Thyroid gland (tissue), 4 donors: Measurements from ENCODE around the gene SEMA4A.

Experiments
- POLR2A ChIP-seq, 2 donors: fragments of 450-650 bp; IDR thresholded peaks; one replicate each; pipeline ENCODE4 v1.6.1; 2017; ENCODE audit warnings: antibody characterized with exemption in 2 of 2, mild to moderate bottlenecking in 2 of 2, moderate library complexity in 1 of 2
- TF ChIP-seq, protein P1 (sequence below), 6 experiments: fragments of 200-600 bp in 3 of 6; fragments of 450-650 bp in 3 of 6; sonication (generic) in 3 of 6; IDR thresholded peaks; one replicate each; pipeline ENCODE4 v1.5.1; 2016 to 2019; ENCODE audit warnings: antibody characterized with exemption in 6 of 6, mild to moderate bottlenecking in 2 of 6, inconsistent platforms in 1 of 6, moderate library complexity in 1 of 6

DNA sequence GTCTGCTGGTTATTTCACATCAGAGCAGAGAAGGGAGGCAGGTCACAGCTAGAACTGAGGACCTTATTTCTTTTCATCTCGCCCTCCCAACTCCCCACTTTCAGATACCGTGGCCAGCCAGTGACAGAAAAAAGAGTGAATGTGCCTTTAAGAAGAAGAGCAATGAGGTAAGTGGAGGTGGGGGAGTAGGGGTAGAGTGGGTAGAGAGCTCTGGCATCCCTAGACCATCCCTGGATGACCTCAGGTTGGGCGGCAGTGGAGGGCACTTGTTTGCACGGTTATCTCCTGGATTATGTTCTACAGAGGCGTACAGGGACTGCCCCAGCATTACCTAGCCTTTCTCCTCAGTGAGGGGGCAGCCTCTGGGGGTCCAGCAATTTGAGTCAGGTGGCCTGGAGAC, 4.6 kb downstream of the SEMA4A start:
- TF ChIP-seq, protein P1, sequence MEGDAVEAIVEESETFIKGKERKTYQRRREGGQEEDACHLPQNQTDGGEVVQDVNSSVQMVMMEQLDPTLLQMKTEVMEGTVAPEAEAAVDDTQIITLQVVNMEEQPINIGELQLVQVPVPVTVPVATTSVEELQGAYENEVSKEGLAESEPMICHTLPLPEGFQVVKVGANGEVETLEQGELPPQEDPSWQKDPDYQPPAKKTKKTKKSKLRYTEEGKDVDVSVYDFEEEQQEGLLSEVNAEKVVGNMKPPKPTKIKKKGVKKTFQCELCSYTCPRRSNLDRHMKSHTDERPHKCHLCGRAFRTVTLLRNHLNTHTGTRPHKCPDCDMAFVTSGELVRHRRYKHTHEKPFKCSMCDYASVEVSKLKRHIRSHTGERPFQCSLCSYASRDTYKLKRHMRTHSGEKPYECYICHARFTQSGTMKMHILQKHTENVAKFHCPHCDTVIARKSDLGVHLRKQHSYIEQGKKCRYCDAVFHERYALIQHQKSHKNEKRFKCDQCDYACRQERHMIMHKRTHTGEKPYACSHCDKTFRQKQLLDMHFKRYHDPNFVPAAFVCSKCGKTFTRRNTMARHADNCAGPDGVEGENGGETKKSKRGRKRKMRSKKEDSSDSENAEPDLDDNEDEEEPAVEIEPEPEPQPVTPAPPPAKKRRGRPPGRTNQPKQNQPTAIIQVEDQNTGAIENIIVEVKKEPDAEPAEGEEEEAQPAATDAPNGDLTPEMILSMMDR (IDR thresholded peaks at IDR 0.05): no peak
- TF ChIP-seq POLR2A (IDR thresholded peaks at IDR 0.05): no peak
